Left colon (tissue), 2 donors: ENCODE results near the gene HNRNPUL1. TPM values are rescaled to one million over a fixed set of nuclear protein-coding genes. Genes with fewer than 3 reads are reported as not detected.
"Not testable (repeated sequence)": the region's sequence is repeated elsewhere in the genome, so short reads cannot be mapped to it uniquely, and the experiment has no call there.

Source experiments
- ATAC-seq: fragments of 200-7000 bp; cut with Tn5 transposase; one replicate; pipeline ENCODE4 v1.9.1; 2020; ENCODE audit warnings: mild to moderate bottlenecking, moderate library complexity
- DNase-seq, 2 donors: peaks; one replicate each; pipeline ENCODE4 v3.0.0-alpha.2; 2020
- intact Hi-C, 2 donors: fragments of 100-400 bp; cut with DNase I in 1 of 2; cut with micrococcal nuclease in 1 of 2; formaldehyde crosslinking; loops; one replicate each; pipeline versions ENCODE4 v1.11.2 to v1.14.0; 2022; cut with DNase I, micrococcal nuclease
- total RNA-seq, 2 donors: library from RNA; stranded (reverse); fragmentation: NEBNext Ultra II Directional; extraction: Animal tissue kit (Norgen Biotek cat#: 25700); gene quantifications; one replicate each; pipeline ENCODE4 v1.2.1, GENCODE V29; 2021
- donor health status: DM: no; HTN: no; CAD: no.
- donor health status: DM: yes; HTN: yes; CAD: no.

The HNRNPUL1 gene
- total RNA-seq, 2 donors from 2014 or later: 162 to 172 TPM

GRCh38 chr19:41264581-41265394 is 616 bp downstream of the HNRNPUL1 start:
- peak; percentile 57 to 72 for DNase-seq
- intact Hi-C loops: loop anchor here in 1 of 2 donors (5.0 kb wide), 1 partner anchor 62 kb away; no protein-coding TSS in a partner anchor
- peak; percentile 4 for ATAC-seq

GRCh38 chr19:41265395-41266153 is 1.4 kb downstream of the HNRNPUL1 start:
- intact Hi-C loops: no loop called here

GRCh38 chr19:41269055-41269454 is 4.9 kb downstream of the HNRNPUL1 start:
- DNase-seq: no peak
- intact Hi-C loops: no loop called here
- no peak for ATAC-seq

More at GRCh38 chr19:41265395-41266153, 1.4 kb downstream of the HNRNPUL1 start:
- ATAC-seq (no peak), DNase-seq (peak; percentile 18 to 34)

GRCh38 chr19:41269571-41269970 is 5.4 kb downstream of the HNRNPUL1 start:
- intact Hi-C loops: no loop called here
- DNase-seq: no peak
- no peak for ATAC-seq

GRCh38 chr19:41273076-41273475 is 8.9 kb downstream of the HNRNPUL1 start:
- DNase-seq (no peak), ATAC-seq (no peak)
- intact Hi-C loops: no loop called here

GRCh38 chr19:41274802-41275201 is 10.6 kb downstream of the HNRNPUL1 start:
- intact Hi-C loops: no loop called here
- no peak for DNase-seq

GRCh38 chr19:41276231-41276630 is 12.1 kb downstream of the HNRNPUL1 start:
- no peak for DNase-seq
- intact Hi-C loops: no loop called here
- ATAC-seq: no peak

More at GRCh38 chr19:41274802-41275201, 10.6 kb downstream of the HNRNPUL1 start:
- ATAC-seq: no peak

- no peak for ATAC-seq
- intact Hi-C loops: no loop called here
- no peak for DNase-seq
Measured at GRCh38 chr19:41278478-41278877, 14.3 kb downstream of the HNRNPUL1 start.

- no peak for DNase-seq
- intact Hi-C loops: no loop called here
Measured at GRCh38 chr19:41288673-41289530, 24.7 kb downstream of the HNRNPUL1 start.

GRCh38 chr19:41289814-41290213 is 25.6 kb downstream of the HNRNPUL1 start:
- ATAC-seq, DNase-seq, intact Hi-C loops: not testable (repeated sequence)

More at GRCh38 chr19:41288673-41289530, 24.7 kb downstream of the HNRNPUL1 start:
- no peak for ATAC-seq

GRCh38 chr19:41294393-41294792 is 30.2 kb downstream of the HNRNPUL1 start:
- ATAC-seq (no peak), DNase-seq (no peak)
- intact Hi-C loops: no loop called here

- no peak for DNase-seq
- intact Hi-C loops: no loop called here
- ATAC-seq: no peak
Measured at GRCh38 chr19:41295499-41295898, 31.3 kb downstream of the HNRNPUL1 start.

GRCh38 chr19:41296433-41296871 is 32.3 kb downstream of the HNRNPUL1 start:
- DNase-seq (no peak), ATAC-seq (no peak)
- intact Hi-C loops: no loop called here

GRCh38 chr19:41297628-41298347 is 33.6 kb downstream of the HNRNPUL1 start:
- DNase-seq: peak in 1 of 2 donors; percentile 64
- intact Hi-C loops: no loop called here
- peak; percentile 18 for ATAC-seq

GRCh38 chr19:41298348-41298964 is 34.3 kb downstream of the HNRNPUL1 start:
- ATAC-seq: peak; percentile 49
- DNase-seq: peak; percentile 57 to 75
- intact Hi-C loops: no loop called here

- intact Hi-C loops: no loop called here
- peak in 1 of 2 donors; percentile 55 for DNase-seq
- ATAC-seq: no peak
Measured at GRCh38 chr19:41299046-41299754, 35.0 kb downstream of the HNRNPUL1 start.

- ATAC-seq (peak; percentile 4), DNase-seq (peak; percentile 46 to 57)
- intact Hi-C loops: loop anchor here in 1 of 2 donors (10.0 kb wide), 1 partner anchor 95 kb away; no protein-coding TSS in a partner anchor
Measured at GRCh38 chr19:41299755-41300089, 35.5 kb downstream of the HNRNPUL1 start.
